Effector CD8-positive, alpha-beta T cell (primary cell): Measurements from ENCODE around the gene BCKDK.
A peak's percentile ranks its signal among the peaks of the same experiment; 100 is the strongest.

ENCODE experiments used
- DNase-seq: peaks from one replicate; lab custom pipeline; 2025; lab: John Stamatoyannopoulos, UW
- total RNA-seq, 4 experiments: gene quantifications; one replicate each; lab custom pipeline; 2026; lab: John Stamatoyannopoulos, UW

The BCKDK gene
- total RNA-seq, result 17.8 to 30.2 (median 22.0) reads per million in 4 experiments

DNA sequence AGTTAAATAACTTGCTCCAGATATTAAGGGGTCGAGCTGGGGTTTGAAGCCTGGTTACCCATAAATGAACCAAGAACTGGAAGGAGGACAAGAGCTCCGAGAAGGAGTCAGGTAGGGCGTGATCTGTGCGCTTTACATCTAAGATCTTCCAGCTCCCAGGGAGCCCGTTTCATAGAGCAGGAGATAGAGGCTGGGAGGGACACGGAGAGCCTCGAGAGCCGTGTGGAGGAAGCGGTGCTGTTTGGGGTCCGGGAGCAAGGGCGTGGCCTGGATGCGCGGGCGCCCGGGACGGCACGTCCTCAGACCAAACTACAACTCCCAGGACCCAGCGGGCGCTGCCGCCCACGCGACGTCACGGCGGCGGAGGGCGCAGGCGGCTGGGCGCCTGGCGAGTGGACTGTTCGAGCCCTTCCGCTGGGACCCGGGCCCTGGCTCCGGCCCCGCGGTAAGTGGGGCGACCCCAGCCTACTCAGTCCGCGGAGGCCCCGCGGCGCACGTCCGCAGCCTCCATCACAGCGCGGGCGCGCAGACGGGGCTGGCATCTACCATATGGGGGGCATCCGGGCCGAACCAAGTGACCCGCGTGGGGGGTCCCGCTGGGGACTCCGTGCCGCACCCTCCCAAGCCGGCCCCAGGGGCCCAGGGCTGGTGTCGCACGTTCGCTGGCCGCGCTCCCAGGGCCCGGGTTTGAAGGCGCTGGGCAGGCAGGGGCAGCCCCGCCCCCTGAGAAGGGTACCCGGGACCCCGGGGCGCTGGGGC is at the start of gene BCKDK:
BCKDK (plus strand) TSS at position 352 of the 759 bp plus-strand sequence. CDS start 838 bp downstream, outside the sequence.
- DNase-seq, result peak; percentile 29

- no peak for DNase-seq
These were observed 46.9 kb upstream of the BCKDK start for GRCh38 chr16:31061126-31061812.

GRCh38 chr16:31061813-31062440 is 46.3 kb upstream of the BCKDK start:
- no peak for DNase-seq

DNA sequence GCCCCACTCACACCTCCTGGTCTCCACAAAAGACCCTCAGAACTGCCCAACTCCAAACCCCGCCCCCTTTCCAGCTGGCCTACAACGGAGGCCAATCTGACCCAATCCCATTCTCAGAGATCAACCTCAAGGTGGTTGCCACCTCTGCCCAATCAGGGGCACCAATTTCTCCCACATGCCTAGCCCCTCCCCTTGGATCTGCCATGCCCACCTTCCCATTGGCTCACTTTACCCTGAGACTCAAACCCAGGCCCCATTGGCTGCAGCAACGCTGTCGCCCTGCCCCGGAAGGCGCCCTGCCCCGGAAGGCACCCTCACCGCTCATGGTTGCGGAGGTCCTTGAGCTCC is 44.7 kb upstream of the BCKDK start:
- no peak for DNase-seq

- DNase-seq, result no peak
These were observed 44.2 kb upstream of the BCKDK start for GRCh38 chr16:31063843-31064611.

DNA sequence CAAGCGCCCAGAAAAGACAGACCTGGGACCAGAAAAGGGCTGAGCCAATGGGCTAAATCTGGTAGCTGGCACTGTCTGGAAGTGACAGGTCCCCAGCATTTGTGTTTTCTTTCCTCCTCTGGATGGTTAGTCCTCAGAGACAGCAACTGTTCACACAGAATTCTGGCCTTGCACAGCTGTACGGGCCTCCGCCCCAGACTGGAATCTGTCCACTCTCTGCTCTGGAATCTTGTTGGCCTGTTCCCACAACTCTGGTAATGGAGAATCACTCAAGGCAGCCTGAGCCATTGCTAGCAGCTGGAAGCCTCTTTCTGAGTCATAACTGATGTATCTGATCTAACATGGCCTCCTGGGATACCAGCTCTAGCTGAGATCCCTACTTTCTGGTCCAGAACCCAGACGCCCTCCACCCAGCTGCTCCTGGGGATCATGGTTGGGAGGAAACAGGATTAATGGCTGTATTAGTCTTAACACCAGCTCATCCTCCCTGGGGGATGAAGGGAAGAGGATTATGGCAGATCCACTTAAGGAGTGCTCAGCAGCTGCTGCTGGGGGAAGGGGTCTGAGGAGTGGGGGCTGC is 43.2 kb upstream of the BCKDK start:
- DNase-seq, result no peak

- DNase-seq, result no peak
These were observed 40.8 kb upstream of the BCKDK start for GRCh38 chr16:31067342-31067741.

DNA sequence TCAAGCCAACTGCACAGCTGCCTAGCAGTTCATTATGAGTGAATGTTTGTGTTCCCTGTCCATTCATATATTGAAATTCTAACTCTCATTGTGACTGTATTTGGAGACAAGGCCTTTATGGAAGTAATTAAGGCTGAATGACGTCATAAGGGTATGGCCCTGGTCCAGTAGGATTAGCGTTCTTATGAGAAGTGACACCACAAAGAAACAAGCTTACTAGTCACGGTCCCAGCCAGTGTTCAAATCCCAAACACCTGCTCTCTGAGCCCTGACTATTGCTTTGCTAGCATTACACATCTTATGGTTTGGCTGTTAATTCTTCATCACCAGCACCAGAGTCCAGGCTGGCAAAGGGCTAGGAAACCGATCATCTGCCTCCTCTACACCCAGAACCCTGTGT is 36.3 kb upstream of the BCKDK start:
- DNase-seq, result no peak

DNA sequence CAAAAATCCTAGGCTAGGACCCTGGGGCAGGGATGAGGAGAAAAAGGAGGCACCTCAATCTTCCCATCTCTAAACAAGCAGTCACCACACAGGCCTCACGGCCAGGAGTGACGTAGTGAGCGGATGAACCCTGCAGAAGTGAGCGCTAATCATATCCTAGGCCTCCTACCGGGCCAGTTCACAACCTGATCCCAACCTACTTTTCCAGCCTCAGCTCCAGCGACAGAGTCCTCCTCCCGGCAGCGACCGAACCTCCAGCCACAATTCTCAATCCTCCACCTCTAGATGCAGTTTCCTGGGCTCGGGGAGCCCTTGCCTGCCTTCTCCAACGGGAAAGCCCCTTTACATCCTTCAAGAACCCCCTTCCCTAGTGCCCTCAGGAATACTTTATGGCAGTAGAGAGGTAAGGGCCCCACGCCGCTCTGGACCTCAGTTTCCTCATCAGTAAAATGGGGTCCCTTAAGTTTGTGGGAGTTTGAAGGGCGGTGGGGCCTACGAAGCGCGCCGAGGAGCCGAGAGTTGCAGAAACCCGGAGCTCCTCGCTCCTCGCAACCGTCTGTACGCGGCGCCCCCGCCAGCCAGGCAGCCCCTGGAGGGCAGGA is 35.5 kb upstream of the BCKDK start:
- no peak for DNase-seq

DNA sequence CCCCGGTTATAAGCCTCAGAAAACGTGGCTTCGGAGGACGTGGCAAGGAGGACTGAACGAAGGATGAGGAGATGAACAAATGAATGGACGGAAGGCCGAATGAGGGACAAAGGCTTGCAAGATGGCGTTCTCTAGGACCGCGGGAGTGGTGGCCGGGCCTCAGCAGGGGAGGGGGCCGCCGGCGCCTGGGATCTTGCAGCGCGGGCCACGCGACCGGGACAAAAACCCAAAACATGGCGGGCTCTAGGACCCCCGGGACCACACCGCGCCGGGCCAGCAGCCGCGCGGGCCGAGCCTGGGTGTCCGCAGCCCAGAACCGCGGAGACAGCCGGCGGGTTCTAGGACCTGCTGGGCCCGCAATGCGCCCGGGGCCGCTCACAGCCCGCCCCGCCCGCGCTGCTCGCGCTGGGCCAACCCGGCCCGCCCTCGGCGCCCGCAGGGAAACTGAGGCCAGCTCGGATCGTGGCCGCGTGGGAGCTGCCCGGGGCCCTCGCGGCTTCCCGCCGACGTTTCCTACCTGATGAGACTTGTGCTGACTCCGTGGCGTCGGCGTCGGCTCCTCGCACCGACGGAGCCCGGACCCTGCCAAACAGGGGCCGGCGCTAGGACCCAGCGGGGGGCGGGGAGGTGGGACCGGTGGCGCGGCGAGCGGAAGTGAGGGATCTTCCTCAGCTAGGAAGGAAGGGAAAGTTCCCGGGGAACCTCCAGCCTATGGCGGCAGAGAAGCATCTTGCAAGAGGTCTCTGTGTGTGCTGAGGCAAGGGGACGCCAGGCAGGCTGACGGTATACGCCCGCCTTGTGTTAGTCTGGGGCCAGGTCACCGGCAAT is 34.8 kb upstream of the BCKDK start:
- peak; percentile 74 for DNase-seq

- DNase-seq, result peak; percentile 93
These were observed 34.0 kb upstream of the BCKDK start, which contains the start of the genes ZNF646 and ZNF668 for GRCh38 chr16:31073970-31074813. Gene ZNF646 (plus strand): TSS chr16:31074422. CDS start chr16:31076325, 1,903 bp downstream. Gene ZNF668 (minus strand): TSS chr16:31074240. CDS start chr16:31064459, 9,781 bp downstream.

DNA sequence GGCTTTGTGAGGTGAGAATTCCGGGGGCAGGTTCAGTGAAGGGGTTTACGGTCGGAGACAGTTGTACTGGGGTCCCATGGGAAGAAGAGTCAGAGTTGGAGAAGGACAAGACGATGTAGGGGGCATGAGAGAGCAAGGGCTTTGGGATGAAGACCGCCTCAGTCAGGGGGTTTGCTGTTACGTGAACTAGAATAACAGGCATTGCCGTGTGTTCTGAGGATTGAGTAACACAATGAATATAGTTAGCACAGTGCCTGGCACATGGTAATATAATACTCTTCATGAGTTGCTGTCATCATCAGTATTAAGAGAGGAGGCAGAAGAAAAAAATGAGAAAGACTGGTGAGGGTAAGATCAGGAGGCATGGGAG is 33.4 kb upstream of the BCKDK start:
- no peak for DNase-seq

DNA sequence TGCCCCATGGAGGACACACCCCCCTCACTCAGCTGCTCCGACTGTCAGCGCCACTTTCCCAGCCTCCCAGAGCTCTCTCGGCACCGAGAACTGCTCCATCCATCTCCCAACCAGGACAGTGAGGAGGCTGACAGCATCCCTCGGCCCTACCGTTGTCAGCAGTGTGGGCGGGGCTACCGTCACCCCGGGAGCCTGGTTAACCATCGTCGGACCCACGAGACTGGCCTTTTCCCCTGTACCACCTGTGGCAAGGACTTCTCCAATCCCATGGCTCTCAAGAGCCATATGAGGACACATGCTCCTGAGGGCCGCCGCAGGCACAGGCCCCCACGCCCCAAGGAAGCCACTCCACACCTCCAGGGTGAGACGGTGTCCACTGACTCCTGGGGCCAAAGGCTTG is 31.9 kb upstream of the BCKDK start:
- no peak for DNase-seq

- no peak for DNase-seq
These were observed 31.2 kb upstream of the BCKDK start for GRCh38 chr16:31077024-31077423.

DNA sequence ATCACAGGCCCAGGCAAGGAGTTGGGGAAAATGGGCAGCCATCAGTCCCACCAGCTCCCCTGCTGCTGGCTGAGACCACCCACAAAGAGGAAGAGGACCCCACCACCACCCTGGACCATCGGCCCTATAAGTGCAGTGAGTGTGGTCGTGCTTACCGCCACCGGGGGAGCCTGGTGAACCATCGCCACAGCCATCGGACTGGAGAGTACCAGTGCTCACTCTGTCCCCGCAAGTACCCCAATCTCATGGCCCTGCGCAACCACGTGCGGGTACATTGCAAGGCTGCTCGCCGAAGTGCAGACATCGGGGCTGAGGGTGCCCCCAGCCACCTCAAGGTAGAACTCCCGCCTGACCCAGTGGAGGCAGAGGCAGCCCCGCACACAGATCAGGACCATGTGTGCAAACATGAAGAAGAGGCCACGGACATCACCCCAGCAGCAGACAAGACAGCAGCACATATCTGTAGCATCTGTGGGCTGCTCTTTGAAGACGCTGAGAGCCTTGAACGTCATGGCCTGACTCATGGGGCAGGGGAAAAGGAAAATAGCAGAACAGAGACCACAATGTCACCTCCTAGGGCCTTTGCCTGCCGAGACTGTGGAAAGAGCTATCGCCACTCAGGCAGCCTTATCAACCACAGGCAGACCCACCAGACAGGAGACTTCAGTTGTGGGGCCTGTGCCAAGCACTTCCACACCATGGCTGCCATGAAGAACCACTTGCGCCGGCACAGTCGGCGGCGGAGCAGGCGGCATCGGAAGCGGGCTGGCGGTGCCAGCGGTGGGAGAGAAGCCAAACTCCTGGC is 30.4 kb upstream of the BCKDK start:
- no peak for DNase-seq

DNA sequence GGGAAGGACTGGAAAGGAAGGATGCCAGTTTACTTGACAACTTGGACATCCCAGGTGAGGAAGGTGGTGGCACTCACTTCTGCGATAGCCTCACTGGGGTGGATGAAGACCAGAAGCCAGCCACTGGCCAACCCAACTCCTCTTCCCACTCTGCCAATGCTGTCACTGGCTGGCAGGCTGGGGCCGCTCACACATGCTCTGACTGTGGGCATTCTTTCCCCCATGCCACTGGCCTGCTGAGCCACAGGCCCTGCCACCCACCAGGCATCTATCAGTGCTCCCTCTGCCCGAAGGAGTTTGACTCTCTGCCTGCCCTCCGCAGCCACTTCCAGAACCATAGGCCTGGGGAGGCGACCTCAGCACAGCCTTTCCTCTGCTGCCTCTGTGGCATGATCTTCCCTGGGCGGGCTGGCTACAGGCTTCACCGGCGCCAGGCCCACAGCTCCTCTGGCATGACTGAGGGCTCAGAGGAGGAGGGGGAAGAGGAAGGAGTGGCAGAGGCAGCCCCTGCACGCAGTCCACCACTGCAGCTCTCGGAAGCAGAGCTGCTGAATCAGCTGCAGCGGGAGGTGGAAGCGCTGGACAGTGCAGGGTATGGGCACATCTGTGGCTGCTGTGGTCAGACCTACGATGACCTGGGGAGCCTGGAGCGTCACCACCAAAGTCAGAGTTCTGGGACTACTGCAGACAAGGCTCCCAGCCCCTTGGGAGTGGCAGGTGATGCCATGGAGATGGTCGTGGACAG is 29.4 kb upstream of the BCKDK start:
- DNase-seq, result no peak

- DNase-seq, result no peak
These were observed 28.7 kb upstream of the BCKDK start for GRCh38 chr16:31079342-31079944.
